Activated CD8-positive, alpha-beta T cell treated with anti-CD3 and anti-CD28 coated beads for 36 hours (primary cell): ENCODE data around the gene TYROBP. TPM values are rescaled to one million over a fixed set of nuclear protein-coding genes. Genes with fewer than 3 reads are reported as not detected.
"Not testable (repeated sequence)": the region's sequence is repeated elsewhere in the genome, so short reads cannot be mapped to it uniquely, and the experiment has no call there.

Experiments used
- ATAC-seq: fragments of 200-7000 bp; cut with Tn5 transposase; one replicate; pipeline ENCODE4 v1.10.0; 2021; ENCODE audit warnings: mild to moderate bottlenecking, moderate library complexity
- CTCF ChIA-PET: fragments of 350-600 bp; sonication (Branson Sonifier 250); formaldehyde crosslinking; loops from one replicate; lab custom pipeline; 2021; ENCODE audit warnings: antibody characterized with exemption; lab: Charles Lee
- POLR2A ChIA-PET: fragments of 350-600 bp; sonication (Branson Sonifier 250); formaldehyde crosslinking; loops from one replicate; lab custom pipeline; 2021; ENCODE audit warnings: antibody characterized with exemption; lab: Charles Lee
- DNase-seq: peaks from one replicate; pipeline ENCODE4 v3.0.0-alpha.2; 2020
- H3K27ac Mint-ChIP-seq: one replicate; pipeline ENCODE4 v1.8.0; 2021; ENCODE audit warnings: mild to moderate bottlenecking, mixed read lengths
- H3K27me3 Mint-ChIP-seq: one replicate; pipeline ENCODE4 v1.8.0; 2021; ENCODE audit warnings: mixed read lengths
- H3K36me3 Mint-ChIP-seq: one replicate; pipeline ENCODE4 v1.8.0; 2021; ENCODE audit warnings: low read depth, mixed read lengths
- H3K4me1 Mint-ChIP-seq: one replicate; pipeline ENCODE4 v1.8.0; 2021; ENCODE audit warnings: low read depth, mixed read lengths
- H3K4me3 Mint-ChIP-seq: one replicate; pipeline ENCODE4 v1.8.0; 2021; ENCODE audit warnings: mild to moderate bottlenecking, moderate library complexity, mixed read lengths
- H3K9me3 Mint-ChIP-seq: one replicate; pipeline ENCODE4 v1.8.0; 2021; ENCODE audit warnings: mixed read lengths
- intact Hi-C: fragments of 100-400 bp; cut with micrococcal nuclease; formaldehyde crosslinking; loops from one replicate; pipeline ENCODE4 v1.10.0; 2022
- total RNA-seq, 2 experiments: library from RNA; stranded (reverse); gene quantifications; one replicate each; pipeline ENCODE4 v1.2.3, GENCODE V29; 2021
- TF ChIP-seq, protein P1 (sequence below): fragments of 200-600 bp; IDR thresholded peaks from one replicate; pipeline ENCODE4 v1.8.0; 2022; ENCODE audit warnings: antibody characterized with exemption, mild to moderate bottlenecking

TYROBP gene
- total RNA-seq, 2 experiments from 2014 or later, result 0.81 to 1.5 TPM

GRCh38 chr19:35911790-35912189 lies 3.7 kb upstream of the TYROBP start:
- Mint-ChIP-seq H3K4me3 (no peak overlapping the region), H3K9me3 (no peaks in the 10 kb centered on the region), H3K4me1 (peaks cover 38% of the 10 kb centered on the region), H3K27ac (no peak overlapping the region), H3K27me3 (no peaks in the 10 kb centered on the region), H3K36me3 (no peaks in the 10 kb centered on the region)
- DNase-seq (peak; percentile 48), ATAC-seq (peak; percentile 37)
- intact Hi-C loops, result no loop called here
- POLR2A ChIA-PET, result interaction anchor here (0.6 to 2.1 kb wide), 7 partner anchors 8 to 200 kb away, joined by 3 to 5 read pairs (median 3); no protein-coding TSS in a partner anchor
- CTCF ChIA-PET, result interaction anchor here (2.6 kb wide), 1 partner anchor 30 kb away, joined by 8 read pairs; no protein-coding TSS in a partner anchor
- TF ChIP-seq, protein P1, sequence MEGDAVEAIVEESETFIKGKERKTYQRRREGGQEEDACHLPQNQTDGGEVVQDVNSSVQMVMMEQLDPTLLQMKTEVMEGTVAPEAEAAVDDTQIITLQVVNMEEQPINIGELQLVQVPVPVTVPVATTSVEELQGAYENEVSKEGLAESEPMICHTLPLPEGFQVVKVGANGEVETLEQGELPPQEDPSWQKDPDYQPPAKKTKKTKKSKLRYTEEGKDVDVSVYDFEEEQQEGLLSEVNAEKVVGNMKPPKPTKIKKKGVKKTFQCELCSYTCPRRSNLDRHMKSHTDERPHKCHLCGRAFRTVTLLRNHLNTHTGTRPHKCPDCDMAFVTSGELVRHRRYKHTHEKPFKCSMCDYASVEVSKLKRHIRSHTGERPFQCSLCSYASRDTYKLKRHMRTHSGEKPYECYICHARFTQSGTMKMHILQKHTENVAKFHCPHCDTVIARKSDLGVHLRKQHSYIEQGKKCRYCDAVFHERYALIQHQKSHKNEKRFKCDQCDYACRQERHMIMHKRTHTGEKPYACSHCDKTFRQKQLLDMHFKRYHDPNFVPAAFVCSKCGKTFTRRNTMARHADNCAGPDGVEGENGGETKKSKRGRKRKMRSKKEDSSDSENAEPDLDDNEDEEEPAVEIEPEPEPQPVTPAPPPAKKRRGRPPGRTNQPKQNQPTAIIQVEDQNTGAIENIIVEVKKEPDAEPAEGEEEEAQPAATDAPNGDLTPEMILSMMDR, result no peak

GRCh38 chr19:35911173-35911572 lies 3.1 kb upstream of the TYROBP start:
- Mint-ChIP-seq H3K27me3 (no peaks in the 10 kb centered on the region), H3K27ac (no peak overlapping the region), H3K36me3 (no peaks in the 10 kb centered on the region), H3K4me3 (no peak overlapping the region), H3K9me3 (no peaks in the 10 kb centered on the region), H3K4me1 (peaks cover 39% of the 10 kb centered on the region)
- ChIA-PET POLR2A (interaction anchor here (0.8 to 2.1 kb wide), 3 partner anchors 14 to 199 kb away, joined by 3 to 5 read pairs (median 3); no protein-coding TSS in a partner anchor), CTCF (interaction anchor here (2.6 kb wide), 1 partner anchor 29 kb away, joined by 8 read pairs; no protein-coding TSS in a partner anchor)
- DNase-seq (no peak), ATAC-seq (no peak)
- intact Hi-C loops, result no loop called here
- TF ChIP-seq, protein P1, result no peak

GRCh38 chr19:35910355-35910754 lies 2.3 kb upstream of the TYROBP start:
- H3K4me3 Mint-ChIP-seq, H3K36me3 Mint-ChIP-seq, POLR2A ChIA-PET, H3K27ac Mint-ChIP-seq, H3K27me3 Mint-ChIP-seq, ATAC-seq, CTCF ChIA-PET, DNase-seq, H3K9me3 Mint-ChIP-seq, intact Hi-C loops: not testable (repeated sequence)
- H3K4me1 Mint-ChIP-seq, result peaks cover 38% of the 10 kb centered on the region

- Mint-ChIP-seq H3K4me3 (no peak overlapping the region), H3K27ac (no peak overlapping the region), H3K4me1 (peaks cover 41% of the 10 kb centered on the region), H3K27me3 (no peaks in the 10 kb centered on the region), H3K36me3 (no peaks in the 10 kb centered on the region), H3K9me3 (no peaks in the 10 kb centered on the region)
- intact Hi-C loops, result no loop called here
- CTCF ChIA-PET, result interaction anchor here (1.3 kb wide), 1 partner anchor 12 kb away, joined by 4 read pairs; no protein-coding TSS in a partner anchor
- ATAC-seq (no peak), DNase-seq (no peak)
- TF ChIP-seq, protein P1, result no peak
- POLR2A ChIA-PET, result no interaction called here
These were observed 1.6 kb upstream of the TYROBP start for GRCh38 chr19:35909684-35910035.

DNA sequence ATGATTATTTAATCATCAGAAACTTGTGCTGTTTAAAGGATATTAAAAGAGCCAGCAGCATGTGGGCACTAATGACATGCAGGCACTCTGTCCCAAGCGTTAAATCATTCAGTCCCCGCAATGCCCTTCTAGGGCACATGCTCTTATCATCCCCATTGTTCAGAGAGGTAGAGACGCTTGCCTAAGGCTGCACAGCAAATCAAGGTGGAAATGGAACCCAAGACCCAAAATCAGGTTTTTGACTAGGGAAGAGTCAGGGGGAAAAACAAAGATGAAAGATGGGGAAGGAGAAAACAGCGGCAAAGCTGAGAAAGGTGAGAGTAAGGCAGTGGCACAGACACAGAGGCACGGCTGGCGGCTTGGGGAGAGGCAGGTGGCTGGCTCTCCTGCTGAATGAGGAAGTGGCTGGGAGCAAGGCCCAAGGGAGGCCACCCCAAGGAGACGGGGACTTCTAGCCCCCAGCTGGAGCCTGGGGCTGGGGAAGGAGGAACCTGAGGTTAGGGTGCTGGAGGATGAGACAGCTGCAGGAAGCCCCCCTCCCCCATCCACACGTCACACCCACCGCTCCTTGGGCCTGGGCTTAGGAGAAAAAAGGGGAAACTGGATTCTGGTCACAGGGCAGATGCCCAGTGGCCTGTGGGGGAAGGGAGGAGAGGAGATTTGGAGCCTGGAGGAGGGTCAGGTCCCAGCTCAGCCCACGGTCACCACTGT lies 1.0 kb upstream of the TYROBP start:
- TF ChIP-seq, protein P1, result no peak
- H3K4me1 Mint-ChIP-seq, result peaks cover 46% of the 10 kb centered on the region
- H3K4me3 Mint-ChIP-seq, result no peak overlapping the region
- DNase-seq (no peak), ATAC-seq (peak; percentile 24)
- no peaks in the 10 kb centered on the region for H3K36me3 Mint-ChIP-seq
- intact Hi-C loops, result no loop called here
- ChIA-PET POLR2A (no interaction called here), CTCF (interaction anchor here (0.6 to 1.3 kb wide), 3 partner anchors 12 to 146 kb away, joined by 3 to 4 read pairs (median 3); no protein-coding TSS in a partner anchor)
- no peaks in the 10 kb centered on the region for H3K9me3 Mint-ChIP-seq
- H3K27ac Mint-ChIP-seq, result peak overlapping the region; percentile 35
- H3K27me3 Mint-ChIP-seq, result no peaks in the 10 kb centered on the region
